Adrenal gland (tissue), 12 donors: ENCODE measurements around the gene PTPRN2. TPM values are rescaled to one million over a fixed set of nuclear protein-coding genes. Genes with fewer than 3 reads are reported as not detected.

ENCODE experiments used
- DNase-seq, 7 donors: peaks; one replicate each; pipeline ENCODE4 v3.0.0-alpha.2; 2019 to 2020
- H3K27ac ChIP-seq, 5 donors: fragments of 200-600 bp; sonication (generic) in 4 of 5; 1 replicate in 3 of 5; 2 replicates in 2 of 5; pipeline versions ENCODE4 v1.5.1 to v1.8.0; 2016 to 2020; ENCODE audit warnings: mild to moderate bottlenecking in 1 of 5
- H3K27me3 ChIP-seq: fragments of 200-600 bp; 2 replicates; pipeline ENCODE4 v1.8.0; 2021
- H3K36me3 ChIP-seq, 2 donors: fragments of 200-600 bp; replicated peaks in 1 of 2; 1 replicate in 1 of 2; 2 replicates in 1 of 2; pipeline versions ENCODE4 v1.5.1 to v1.8.0; 2018 to 2022
- H3K4me1 ChIP-seq, 2 donors: fragments of 200-600 bp; replicated peaks in 1 of 2; 1 replicate in 1 of 2; 2 replicates in 1 of 2; pipeline versions ENCODE4 v1.5.1 to v1.8.0; 2018 to 2021
- H3K4me3 ChIP-seq, 4 donors: fragments of 200-600 bp; sonication (generic) in 3 of 4; one replicate each; pipeline ENCODE4 v1.5.1; 2016 to 2018
- H3K9me3 ChIP-seq, 3 donors: fragments of 200-600 bp; sonication (generic) in 1 of 3; replicated peaks in 1 of 3; 1 replicate in 2 of 3; 2 replicates in 1 of 3; pipeline versions ENCODE4 v1.5.1 to v1.8.0; 2016 to 2021
- CTCF ChIP-seq, 6 experiments: fragments of 450-650 bp in 4 of 6; fragments of 200-600 bp in 2 of 6; sonication (generic) in 1 of 6; IDR thresholded peaks; 1 replicate in 5 of 6; 2 replicates in 1 of 6; pipeline versions ENCODE4 v1.5.1 to v1.8.0; 2016 to 2021; ENCODE audit warnings: antibody characterized with exemption in 6 of 6, mild to moderate bottlenecking in 2 of 6, moderate library complexity in 1 of 6
- POLR2A ChIP-seq, 2 donors: fragments of 450-650 bp; IDR thresholded peaks; one replicate each; pipeline ENCODE4 v1.6.1; 2017; ENCODE audit warnings: antibody characterized with exemption in 2 of 2, mild to moderate bottlenecking in 2 of 2, moderate library complexity in 1 of 2
- WGBS, 4 donors: extraction: QIAGEN DNeasy Blood & Tissue Kit in 2 of 4; methylation state at CpG; one replicate each; pipeline versions ENCODE4 v1.1.5 to v1.1.7; 2013 to 2017; 5-methylcytosine and 5-hydroxymethylcytosine counted together
- intact Hi-C, 2 donors: fragments of 100-400 bp; cut with DNase I; formaldehyde crosslinking; loops; one replicate each; pipeline versions ENCODE4 v1.14.1 to v1.15.0; 2022 to 2023
- polyA plus RNA-seq, 3 donors: library from polyadenylated mRNA; stranded (reverse); fragments of 200-250 nt in 2 of 3; fragments of 350-450 nt in 1 of 3; fragmentation: Illumina TruSeq in 1 of 3; extraction: RNeasy Lipid Tissue Mini Kit (QIAGEN cat#74804) in 1 of 3; gene quantifications; one replicate each; pipeline ENCODE4 v1.2.3, GENCODE V29; 2013 to 2014
- total RNA-seq, 9 donors: library from RNA; depleted of rRNA in 4 of 9; stranded (reverse); fragments of >200 nt in 4 of 9; fragments of 120-200 nt in 1 of 9; fragmentation: NEBNext Ultra II Directional in 1 of 9; extraction: Animal tissue kit (Norgen Biotek cat#: 25700) in 1 of 9; gene quantifications; one replicate each; pipeline versions ENCODE4 v1.1.0 to v1.2.4, GENCODE V29; 2013 to 2023
- donor health status: healthy with polysubstance abuse.
- donor health status: Bipolar disorder and iron deficiency.
- donor health status: DM: yes; HTN: yes; CAD: no.
- donor health status: DM: no; HTN: no; CAD: no.
- donor health status: DM: no; HTN: no; CAD: no.
- donor health status: DM: yes; HTN: yes; CAD: no.

PTPRN2 gene
- total and polyA plus RNA-seq, 12 donors, result 2.2 to 16.2 (median 3.4) TPM

GRCh38 chr7:157549612-157550299, 1037.9 kb downstream of the PTPRN2 start:
- Histone ChIP-seq H3K27ac (no peak overlapping the region), H3K9me3 (no peaks in the 10 kb centered on the region), H3K36me3 (no peaks in the 10 kb centered on the region), H3K4me3 (no peak overlapping the region), H3K4me1 (no peaks in the 10 kb centered on the region), H3K27me3 (no peaks in the 10 kb centered on the region)
- no peak for DNase-seq
- WGBS, 4 donors, result 71 to 94% (median 91%) methylated on average over 12 to 22 of the region's 22 CpGs
- TF ChIP-seq POLR2A (IDR thresholded peaks at IDR 0.05) (no peak), CTCF (IDR thresholded peaks at IDR 0.05) (no peak)
- intact Hi-C loops, result no loop called here

- no peak overlapping the region for H3K27ac ChIP-seq
- TF ChIP-seq CTCF (IDR thresholded peaks at IDR 0.05) (no peak), POLR2A (IDR thresholded peaks at IDR 0.05) (no peak)
- H3K9me3 ChIP-seq, result no peaks in the 10 kb centered on the region
- H3K4me3 ChIP-seq, result no peak overlapping the region
- no peaks in the 10 kb centered on the region for H3K36me3 ChIP-seq
- H3K27me3 ChIP-seq, result no peaks in the 10 kb centered on the region
- DNase-seq, result no peak
- intact Hi-C loops, result no loop called here
- WGBS, 4 donors, result 85 to 89% (median 88%) methylated on average over 19 to 24 of the region's 24 CpGs
- H3K4me1 ChIP-seq, result no peaks in the 10 kb centered on the region
These were observed 1038.8 kb downstream of the PTPRN2 start for GRCh38 chr7:157548691-157549303.

GRCh38 chr7:157547611-157548010, 1040.0 kb downstream of the PTPRN2 start:
- H3K4me1 ChIP-seq, result no peaks in the 10 kb centered on the region
- H3K36me3 ChIP-seq, result no peaks in the 10 kb centered on the region
- DNase-seq, result no peak
- intact Hi-C loops, result no loop called here
- no peak overlapping the region for H3K27ac ChIP-seq
- TF ChIP-seq CTCF (IDR thresholded peaks at IDR 0.05) (no peak), POLR2A (IDR thresholded peaks at IDR 0.05) (no peak)
- no peaks in the 10 kb centered on the region for H3K27me3 ChIP-seq
- H3K4me3 ChIP-seq, result no peak overlapping the region
- H3K9me3 ChIP-seq, result no peaks in the 10 kb centered on the region
- 90 to 95% (median 91%) methylated on average over 11 to 23 of the region's 23 CpGs for WGBS, 4 donors

- Histone ChIP-seq H3K27me3 (no peaks in the 10 kb centered on the region), H3K4me3 (no peak overlapping the region), H3K9me3 (no peaks in the 10 kb centered on the region), H3K27ac (no peak overlapping the region), H3K36me3 (no peaks in the 10 kb centered on the region), H3K4me1 (no peaks in the 10 kb centered on the region)
- 76 to 90% (median 85%) methylated on average over 5 to 7 of the region's 7 CpGs for WGBS, 4 donors
- DNase-seq, result no peak
- no peak for TF ChIP-seq POLR2A (IDR thresholded peaks at IDR 0.05)
- TF ChIP-seq CTCF (IDR thresholded peaks at IDR 0.05), result no peak
- intact Hi-C loops, result no loop called here
These were observed 1040.5 kb downstream of the PTPRN2 start for GRCh38 chr7:157547102-157547501.
